Activated CD4-positive, alpha-beta T cell treated with anti-CD3 and anti-CD28 coated beads, Interleukin-2, amount 10 ng/mL, durations not matched to agents 7 days and 5 days (primary cell): ENCODE data around the gene DNAI1. TPM values are rescaled to one million over a fixed set of nuclear protein-coding genes. Genes with fewer than 3 reads are reported as not detected.

Source experiments
- CTCF ChIA-PET: fragments of 350-600 bp; sonication (Branson Sonifier 250); formaldehyde crosslinking; loops from one replicate; lab custom pipeline; 2021; ENCODE audit warnings: antibody characterized with exemption; lab: Charles Lee
- POLR2A ChIA-PET: fragments of 350-600 bp; sonication (Branson Sonifier 250); formaldehyde crosslinking; loops from one replicate; lab custom pipeline; 2021; ENCODE audit warnings: antibody characterized with exemption; lab: Charles Lee
- DNase-seq: peaks from one replicate; pipeline ENCODE4 v3.0.0-alpha.2; 2020
- H3K27ac Mint-ChIP-seq: one replicate; pipeline ENCODE4 v1.8.0; 2021; ENCODE audit warnings: mild to moderate bottlenecking, moderate library complexity, mixed read lengths
- H3K27me3 Mint-ChIP-seq: one replicate; pipeline ENCODE4 v1.8.0; 2021; ENCODE audit warnings: mixed read lengths
- H3K36me3 Mint-ChIP-seq: one replicate; pipeline ENCODE4 v1.8.0; 2021; ENCODE audit warnings: low read depth, mixed read lengths
- H3K4me1 Mint-ChIP-seq: one replicate; pipeline ENCODE4 v1.8.0; 2021; ENCODE audit warnings: mixed read lengths
- H3K4me3 Mint-ChIP-seq: one replicate; pipeline ENCODE4 v1.8.0; 2021; ENCODE audit warnings: mild to moderate bottlenecking, moderate library complexity, mixed read lengths
- H3K9me3 Mint-ChIP-seq: one replicate; pipeline ENCODE4 v1.8.0; 2021; ENCODE audit warnings: mixed read lengths
- total RNA-seq, 2 experiments: library from RNA; stranded (reverse); gene quantifications; one replicate each; pipeline ENCODE4 v1.2.3, GENCODE V29; 2021

DNAI1 gene
- total RNA-seq, 2 experiments from 2014 or later = not detected

DNA sequence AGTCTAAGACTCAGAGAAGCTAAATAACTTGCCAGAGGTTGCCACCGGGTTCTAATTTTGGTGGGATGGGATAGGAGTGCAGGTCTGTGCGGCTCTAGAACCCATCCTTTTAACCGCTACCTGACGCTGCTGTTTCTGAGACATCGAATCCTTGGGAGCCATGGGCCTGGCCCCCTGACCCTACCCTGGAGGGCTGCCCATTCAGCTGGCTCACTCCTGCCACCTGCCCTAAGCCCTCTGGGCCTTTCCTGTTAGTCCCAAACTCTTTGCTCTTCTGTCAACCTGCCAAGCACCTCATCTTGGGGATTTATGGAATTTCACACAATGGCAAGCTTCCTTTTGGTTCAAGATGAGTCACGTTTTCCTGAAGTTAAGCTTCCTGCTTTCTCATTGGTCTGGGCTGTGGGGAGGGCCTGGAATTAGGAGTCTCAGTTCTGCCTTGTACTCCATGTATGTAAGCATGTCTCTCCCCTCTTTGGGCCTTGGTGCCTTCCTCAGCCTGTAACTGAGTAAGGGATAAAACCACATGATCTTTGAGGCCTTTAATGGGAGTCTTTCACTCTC is 37.6 kb downstream of the DNAI1 start:
- Mint-ChIP-seq H3K4me1 (no peaks in the 10 kb centered on the region), H3K9me3 (no peaks in the 10 kb centered on the region)
- POLR2A ChIA-PET = no interaction called here

DNA sequence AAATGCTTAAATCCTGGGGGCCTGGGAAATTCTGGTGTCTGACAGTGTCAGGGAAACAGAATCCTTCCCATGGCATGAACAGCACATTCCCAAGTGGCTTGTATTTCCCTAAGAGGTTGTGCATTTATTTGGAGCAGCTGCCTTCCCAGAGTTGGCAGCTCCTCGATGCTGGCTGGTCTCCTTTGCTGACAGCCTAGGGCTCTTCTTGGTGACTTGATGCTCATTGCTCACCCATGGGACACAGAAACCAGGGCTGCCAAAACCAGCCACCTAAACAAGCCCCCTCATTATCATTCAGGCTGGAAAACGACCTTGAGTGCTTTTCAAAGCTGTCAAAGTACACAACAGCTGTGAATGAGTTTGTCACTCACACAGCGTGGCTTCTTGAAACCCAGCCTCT is 39.9 kb downstream of the DNAI1 start:
- H3K4me3 Mint-ChIP-seq = no peak overlapping the region
- no peaks in the 10 kb centered on the region for H3K36me3 Mint-ChIP-seq
- DNase-seq = no peak
- no peaks in the 10 kb centered on the region for H3K9me3 Mint-ChIP-seq
- H3K27ac Mint-ChIP-seq = no peak overlapping the region
- H3K4me1 Mint-ChIP-seq = no peaks in the 10 kb centered on the region
- peaks cover 7% of the 10 kb centered on the region for H3K27me3 Mint-ChIP-seq
- ChIA-PET CTCF (no interaction called here), POLR2A (no interaction called here)

More for the DNA sequence above, 37.6 kb downstream of the DNAI1 start:
- CTCF ChIA-PET = interaction anchor here (0.6 to 1.5 kb wide), 8 partner anchors 23 to 463 kb away, joined by 3 to 4 read pairs (median 3); no protein-coding TSS in a partner anchor
- Mint-ChIP-seq H3K4me3 (no peak overlapping the region), H3K27me3 (peaks cover 7% of the 10 kb centered on the region), H3K36me3 (no peaks in the 10 kb centered on the region), H3K27ac (no peak overlapping the region)
- no peak for DNase-seq

DNA sequence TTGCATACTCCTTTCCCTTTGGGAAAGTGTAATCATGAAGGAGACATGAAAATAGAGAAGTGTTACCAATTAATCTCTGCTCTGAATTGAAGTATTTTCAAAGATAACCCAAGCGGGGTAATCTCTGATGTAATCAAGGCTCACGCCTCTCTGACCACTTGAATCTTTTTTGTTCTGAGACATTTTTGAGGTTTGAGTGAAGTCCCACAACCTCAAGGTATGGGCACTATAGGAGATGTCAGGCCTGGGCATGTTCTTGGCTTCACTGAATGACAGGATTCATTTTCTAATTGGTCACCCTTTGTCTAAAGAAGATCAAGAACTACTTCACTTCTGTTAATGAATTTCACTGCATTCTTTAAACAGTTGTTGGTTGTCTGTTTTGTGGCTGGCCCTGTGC is 40.5 kb downstream of the DNAI1 start:
- no peak for DNase-seq
- H3K9me3 Mint-ChIP-seq = no peaks in the 10 kb centered on the region
- H3K4me1 Mint-ChIP-seq = no peaks in the 10 kb centered on the region
- H3K27ac Mint-ChIP-seq = no peak overlapping the region
- no peaks in the 10 kb centered on the region for H3K36me3 Mint-ChIP-seq
- CTCF ChIA-PET = no interaction called here
- POLR2A ChIA-PET = no interaction called here
- peaks cover 7% of the 10 kb centered on the region for H3K27me3 Mint-ChIP-seq
- H3K4me3 Mint-ChIP-seq = no peak overlapping the region

DNA sequence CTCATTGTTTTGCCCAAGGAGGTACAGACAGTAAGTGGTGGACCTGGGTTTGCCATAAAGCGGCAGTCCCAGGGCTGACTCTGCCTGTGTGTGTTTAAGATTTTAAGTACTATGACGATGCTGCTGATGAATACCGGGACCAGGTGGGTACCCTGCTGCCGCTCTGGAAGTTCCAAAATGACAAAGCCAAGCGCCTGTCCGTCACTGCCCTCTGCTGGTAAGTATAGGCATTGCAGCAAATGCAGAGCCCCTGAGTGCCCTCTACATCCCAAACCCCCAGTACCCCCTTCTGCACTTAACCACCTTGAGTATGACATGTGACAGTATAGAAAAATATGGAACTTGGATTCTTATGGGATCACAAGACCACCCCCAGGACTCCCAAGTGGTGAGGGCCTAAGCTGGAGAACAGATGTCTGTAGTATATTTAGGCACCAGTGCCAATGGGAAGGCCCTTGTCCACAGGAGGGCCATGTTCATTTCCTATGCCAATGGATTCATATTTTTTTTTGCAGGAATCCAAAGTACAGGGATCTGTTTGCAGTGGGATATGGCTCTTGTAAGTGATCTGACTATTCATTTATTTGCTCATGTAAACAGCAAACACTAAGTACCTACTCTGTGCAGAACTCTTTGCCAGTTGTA is 42.1 kb downstream of the DNAI1 start:
- POLR2A ChIA-PET = no interaction called here
- Mint-ChIP-seq H3K27ac (no peak overlapping the region), H3K36me3 (no peaks in the 10 kb centered on the region), H3K4me1 (no peaks in the 10 kb centered on the region), H3K9me3 (no peaks in the 10 kb centered on the region), H3K27me3 (peaks cover 9% of the 10 kb centered on the region), H3K4me3 (no peak overlapping the region)
- DNase-seq = peak; percentile 76
- CTCF ChIA-PET = interaction anchor here (0.6 to 2.5 kb wide), 11 partner anchors 11 to 103 kb away, joined by 3 to 8 read pairs (median 3); no protein-coding TSS in a partner anchor

DNA sequence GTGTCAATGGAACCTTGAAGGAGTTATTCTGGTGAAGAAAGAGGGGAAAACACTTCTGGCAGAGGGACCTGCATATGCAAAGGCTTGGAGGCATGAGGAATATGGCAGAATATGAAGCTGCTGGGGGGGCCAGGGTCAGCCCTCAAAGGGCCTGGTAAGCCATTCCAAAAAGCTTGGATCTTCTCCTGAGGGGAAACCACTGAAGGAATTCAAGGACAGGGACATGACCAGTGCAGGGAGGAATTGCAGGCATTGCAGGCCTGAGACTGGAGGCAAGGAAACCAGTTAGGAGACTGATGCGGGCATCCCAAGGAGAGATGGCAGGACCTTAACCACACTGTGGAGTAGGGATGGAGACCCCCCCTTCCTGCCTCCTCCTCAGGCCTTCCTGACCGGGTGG is 42.8 kb downstream of the DNAI1 start:
- Mint-ChIP-seq H3K9me3 (no peaks in the 10 kb centered on the region), H3K4me1 (no peaks in the 10 kb centered on the region), H3K4me3 (no peak overlapping the region), H3K27me3 (peaks cover 9% of the 10 kb centered on the region), H3K27ac (no peak overlapping the region), H3K36me3 (no peaks in the 10 kb centered on the region)
- CTCF ChIA-PET = interaction anchor here (0.6 to 2.5 kb wide), 10 partner anchors 10 to 103 kb away, joined by 3 to 8 read pairs (median 3); no protein-coding TSS in a partner anchor
- DNase-seq = no peak
- POLR2A ChIA-PET = no interaction called here

DNA sequence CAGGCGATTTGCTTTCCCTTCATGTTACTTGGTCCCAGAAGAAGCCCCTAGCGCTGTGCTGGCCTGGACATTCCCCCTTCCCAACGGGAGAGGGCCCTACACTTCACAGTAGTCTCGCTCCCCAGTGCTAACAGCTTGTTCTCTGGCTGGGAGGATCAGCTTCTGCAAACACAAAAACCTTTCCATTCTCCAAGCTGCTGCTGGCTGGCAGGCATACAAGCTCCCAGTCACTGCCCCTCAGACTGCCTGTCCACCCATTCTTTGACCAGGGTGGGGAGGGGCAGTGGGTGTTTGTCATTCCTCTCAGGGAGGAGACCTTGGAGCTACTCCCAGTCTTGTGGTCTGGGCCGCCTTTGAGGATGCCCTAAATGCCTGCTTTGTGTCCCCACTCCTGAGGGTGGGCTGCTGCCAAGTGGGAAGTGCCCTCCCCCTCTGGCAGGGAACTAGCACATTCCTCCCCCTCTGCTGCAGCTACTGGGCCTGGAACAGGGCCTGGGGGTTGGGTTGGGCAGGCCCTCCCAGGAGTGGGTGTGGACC is 43.4 kb downstream of the DNAI1 start:
- Mint-ChIP-seq H3K36me3 (no peaks in the 10 kb centered on the region), H3K9me3 (no peaks in the 10 kb centered on the region), H3K4me3 (no peak overlapping the region), H3K27ac (no peak overlapping the region), H3K27me3 (peaks cover 9% of the 10 kb centered on the region), H3K4me1 (no peaks in the 10 kb centered on the region)
- POLR2A ChIA-PET = no interaction called here
- CTCF ChIA-PET = interaction anchor here (0.6 to 2.5 kb wide), 8 partner anchors 10 to 1714 kb away, joined by 3 to 8 read pairs (median 3); no protein-coding TSS in a partner anchor
- no peak for DNase-seq

DNA sequence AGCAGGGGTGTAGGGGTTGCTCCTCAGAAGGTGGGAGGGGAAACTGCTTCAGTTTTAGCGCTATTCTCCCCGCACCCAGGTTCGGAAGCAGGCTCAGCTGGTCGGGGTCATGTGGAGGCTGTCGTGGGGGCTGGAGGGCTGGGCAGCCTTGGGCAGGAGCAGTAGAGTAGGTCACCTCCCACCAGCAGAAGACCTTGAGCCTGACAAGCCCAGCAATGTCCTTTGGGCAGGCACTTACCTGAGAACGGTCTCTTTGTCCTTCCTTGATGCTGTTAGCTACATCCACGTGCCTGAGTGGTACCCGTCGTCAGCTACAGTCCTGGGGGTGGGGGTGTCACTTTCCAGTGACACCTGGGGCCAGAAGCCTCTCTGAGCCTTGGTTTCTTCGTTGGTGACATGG is 43.9 kb downstream of the DNAI1 start:
- no peaks in the 10 kb centered on the region for H3K4me1 Mint-ChIP-seq
- POLR2A ChIA-PET = no interaction called here

DNA sequence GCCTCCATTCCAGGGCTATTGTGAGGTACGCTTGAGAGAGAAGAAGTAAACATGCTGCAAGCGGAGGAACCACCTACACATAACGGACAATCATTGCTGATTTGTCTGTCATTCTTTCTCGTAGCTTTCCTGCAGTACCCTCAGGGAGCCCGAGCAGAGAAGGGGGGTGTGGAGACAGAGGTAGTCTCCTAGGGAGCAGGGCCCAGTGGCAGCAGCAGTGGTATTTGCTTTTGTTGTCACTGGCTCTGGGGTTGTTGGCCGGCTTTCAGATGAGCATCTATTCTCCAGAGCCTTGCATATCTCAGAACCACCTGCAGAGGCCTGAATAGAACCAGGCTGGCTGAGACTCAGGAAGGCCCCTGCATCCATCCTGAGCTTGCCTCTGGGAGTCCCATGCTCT is 44.3 kb downstream of the DNAI1 start:
- Mint-ChIP-seq H3K27ac (no peak overlapping the region), H3K36me3 (no peaks in the 10 kb centered on the region), H3K4me1 (no peaks in the 10 kb centered on the region), H3K27me3 (peaks cover 9% of the 10 kb centered on the region), H3K9me3 (no peaks in the 10 kb centered on the region), H3K4me3 (no peak overlapping the region)
- CTCF ChIA-PET = interaction anchor here (0.5 to 1.6 kb wide), 5 partner anchors 9 to 1713 kb away, joined by 3 to 6 read pairs (median 3); no protein-coding TSS in a partner anchor
- no peak for DNase-seq
- POLR2A ChIA-PET = no interaction called here

More for the DNA sequence above, 43.9 kb downstream of the DNAI1 start:
- DNase-seq = no peak
- no peak overlapping the region for H3K4me3 Mint-ChIP-seq
- no peak overlapping the region for H3K27ac Mint-ChIP-seq
- H3K27me3 Mint-ChIP-seq = peaks cover 9% of the 10 kb centered on the region
- H3K36me3 Mint-ChIP-seq = no peaks in the 10 kb centered on the region
- CTCF ChIA-PET = interaction anchor here (0.5 to 2.5 kb wide), 5 partner anchors 9 to 1714 kb away, joined by 3 to 8 read pairs (median 5); no protein-coding TSS in a partner anchor
- no peaks in the 10 kb centered on the region for H3K9me3 Mint-ChIP-seq

DNA sequence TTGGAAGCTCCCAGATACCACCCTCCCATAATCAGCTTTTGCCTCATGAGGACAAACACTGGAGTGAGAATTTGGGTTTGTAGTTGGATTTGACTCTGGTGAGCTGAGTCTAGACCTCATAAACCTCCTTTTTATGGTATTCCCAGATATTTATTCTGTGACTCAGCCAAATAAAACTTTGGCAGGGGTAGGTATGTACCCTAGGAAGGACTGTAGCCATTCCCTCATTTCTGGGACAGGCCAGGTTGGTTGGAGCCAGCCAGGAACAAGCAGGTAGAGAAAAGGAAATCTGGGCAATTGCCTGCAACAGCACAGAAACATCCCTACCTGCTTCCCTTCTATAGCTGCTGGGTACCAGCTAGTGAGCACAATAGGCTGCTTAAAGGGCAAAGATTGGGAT is 44.8 kb downstream of the DNAI1 start:
- Mint-ChIP-seq H3K36me3 (no peaks in the 10 kb centered on the region), H3K4me1 (no peaks in the 10 kb centered on the region), H3K27ac (no peak overlapping the region), H3K27me3 (peaks cover 9% of the 10 kb centered on the region), H3K9me3 (no peaks in the 10 kb centered on the region), H3K4me3 (no peak overlapping the region)
- ChIA-PET POLR2A (no interaction called here), CTCF (interaction anchor here (0.6 to 1.2 kb wide), 4 partner anchors 8 to 157 kb away, joined by 3 read pairs; no protein-coding TSS in a partner anchor)
- DNase-seq = no peak

DNA sequence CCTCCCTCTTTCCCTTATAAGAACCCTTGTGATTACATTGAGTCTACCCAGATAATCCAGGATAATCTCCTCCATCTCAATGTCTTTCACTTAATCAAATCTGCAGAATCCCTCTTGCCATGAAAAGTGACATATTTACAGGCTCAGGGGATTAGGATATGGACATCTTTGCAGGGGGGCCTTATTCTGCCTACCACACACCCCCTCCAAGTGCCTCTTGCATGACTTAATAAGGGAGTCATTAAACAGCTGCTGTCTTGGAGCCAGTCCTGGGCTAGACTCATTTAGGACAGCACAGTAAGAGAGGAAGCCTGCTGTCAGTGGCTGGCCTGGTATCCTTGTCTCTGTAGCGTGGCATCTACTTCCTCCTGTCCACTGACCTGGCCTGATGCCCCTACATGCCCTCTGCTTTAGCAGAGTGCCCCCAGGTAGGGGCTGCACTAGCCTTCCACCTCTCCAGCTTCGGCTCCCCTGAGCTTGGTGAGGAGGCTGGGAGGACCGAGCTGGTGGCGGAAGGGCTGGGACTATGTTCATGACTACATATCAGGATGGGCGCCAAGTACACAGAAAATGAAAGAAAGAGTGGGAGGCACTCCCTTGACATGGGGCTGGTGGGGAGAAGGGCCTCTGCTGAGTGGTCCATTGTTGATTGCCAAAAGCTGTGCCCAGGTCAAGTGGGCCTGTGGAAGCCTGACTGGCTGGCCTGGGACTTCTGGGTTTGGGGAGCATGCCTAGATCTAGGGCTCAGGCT is 46.9 kb downstream of the DNAI1 start:
- CTCF ChIA-PET = interaction anchor here (0.8 to 1.0 kb wide), 3 partner anchors 10 to 102 kb away, joined by 3 read pairs; no protein-coding TSS in a partner anchor
- H3K4me1 Mint-ChIP-seq = no peaks in the 10 kb centered on the region
- no peaks in the 10 kb centered on the region for H3K9me3 Mint-ChIP-seq
- POLR2A ChIA-PET = no interaction called here
- no peak overlapping the region for H3K4me3 Mint-ChIP-seq
- no peak overlapping the region for H3K27ac Mint-ChIP-seq
- peaks cover 2% of the 10 kb centered on the region for H3K27me3 Mint-ChIP-seq
- no peaks in the 10 kb centered on the region for H3K36me3 Mint-ChIP-seq
- DNase-seq = no peak

DNA sequence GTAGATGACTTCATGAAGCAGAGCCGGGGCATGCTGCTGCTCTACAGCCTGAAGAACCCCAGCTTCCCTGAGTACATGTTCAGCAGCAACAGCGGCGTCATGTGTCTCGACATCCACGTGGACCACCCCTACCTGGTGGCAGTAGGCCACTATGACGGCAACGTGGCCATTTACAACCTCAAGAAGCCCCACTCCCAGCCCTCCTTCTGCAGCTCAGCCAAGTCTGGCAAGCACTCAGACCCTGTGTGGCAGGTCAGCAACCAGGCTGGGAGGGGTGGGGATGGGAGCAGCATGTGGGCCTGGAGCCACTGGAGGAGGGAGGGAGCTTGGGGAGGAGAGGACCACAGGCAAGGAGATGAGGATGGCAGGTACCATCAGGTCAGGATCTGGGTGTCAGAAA is 48.0 kb downstream of the DNAI1 start:
- Mint-ChIP-seq H3K9me3 (no peaks in the 10 kb centered on the region), H3K27me3 (peaks cover 2% of the 10 kb centered on the region), H3K27ac (no peak overlapping the region), H3K4me3 (no peak overlapping the region), H3K36me3 (no peaks in the 10 kb centered on the region), H3K4me1 (no peaks in the 10 kb centered on the region)
- no peak for DNase-seq
- CTCF ChIA-PET = interaction anchor here (0.7 to 1.2 kb wide), 3 partner anchors 11 to 27 kb away, joined by 3 read pairs; no protein-coding TSS in a partner anchor
- POLR2A ChIA-PET = no interaction called here

DNA sequence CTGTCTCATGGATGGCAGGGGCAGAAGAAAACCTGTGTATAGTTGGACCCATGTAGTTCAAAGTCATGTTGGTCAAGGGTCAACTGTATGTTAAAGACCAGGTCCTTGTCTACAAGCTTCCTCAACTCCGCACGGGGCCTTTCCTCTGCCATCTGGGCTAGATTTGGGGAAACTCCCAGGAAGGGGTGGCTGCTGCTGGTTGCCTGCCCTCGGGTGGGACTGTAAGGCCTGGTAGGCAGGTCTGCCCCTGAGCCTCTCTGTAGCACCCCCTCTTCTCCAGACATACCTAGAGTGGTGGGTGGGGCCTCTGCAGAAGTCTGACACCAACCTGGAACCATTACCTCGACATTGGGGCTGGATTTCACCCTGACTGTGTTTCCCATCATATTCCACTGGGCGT is 49.0 kb downstream of the DNAI1 start:
- no peak for DNase-seq
- Mint-ChIP-seq H3K27me3 (peaks cover 2% of the 10 kb centered on the region), H3K4me1 (no peaks in the 10 kb centered on the region), H3K4me3 (no peak overlapping the region), H3K9me3 (no peaks in the 10 kb centered on the region), H3K27ac (no peak overlapping the region), H3K36me3 (no peaks in the 10 kb centered on the region)
- POLR2A ChIA-PET = no interaction called here
- CTCF ChIA-PET = interaction anchor here (1.2 kb wide), 1 partner anchor 25 kb away, joined by 3 read pairs; no protein-coding TSS in a partner anchor
